K562 (cell line): ENCODE measurements around the gene IMMP2L. TPM values are rescaled to one million over a fixed set of nuclear protein-coding genes. Genes with fewer than 3 reads are reported as not detected.
A peak's percentile ranks its signal among the peaks of the same experiment; 100 is the strongest.

Experiments used
- BRCA1 ChIP-seq, 2 experiments: fragments of 450-650 bp in 1 of 2; sonication (generic) in 1 of 2; formaldehyde crosslinking in 1 of 2; IDR thresholded peaks; 2 replicates each; pipeline versions ENCODE4 v1.5.0 to v1.6.1; 2017 to 2020; ENCODE audit warnings: mild to moderate bottlenecking in 1 of 2, missing genetic modification reagents in 1 of 2
- CAMTA2 ChIP-seq: fragments of 250-450 bp; sonication (Bioruptor Pico); conservative IDR thresholded peaks from 2 replicates; pipeline ENCODE4 v1.5.1; 2022
- CHD2 ChIP-seq: IDR thresholded peaks from 2 replicates; pipeline ENCODE4 v1.6.1; 2011; ENCODE audit warnings: low read depth, low read length
- CREB5 ChIP-seq: fragments of 250-450 bp; sonication (Bioruptor Pico); IDR thresholded peaks from 2 replicates; pipeline ENCODE4 v1.5.0; 2020; ENCODE audit warnings: mild to moderate bottlenecking
- DIDO1 ChIP-seq: fragments of 450-650 bp; IDR thresholded peaks from 2 replicates; pipeline ENCODE4 v1.6.1; 2016; ENCODE audit warnings: low read depth, missing biosample characterization, missing genetic modification characterization
- HEY1 ChIP-seq: fragments of 250-450 bp; sonication (Bioruptor Pico); IDR thresholded peaks from 2 replicates; pipeline ENCODE4 v1.5.0; 2020; ENCODE audit warnings: mild to moderate bottlenecking, moderate library complexity, borderline replicate concordance
- HMG20A ChIP-seq: fragments of 450-650 bp; formaldehyde crosslinking; conservative IDR thresholded peaks from 2 replicates; pipeline ENCODE4 v1.4.0; 2020; ENCODE audit warnings: mild to moderate bottlenecking, mixed read lengths
- IFI16 ChIP-seq: fragments of 250-450 bp; sonication (Bioruptor Pico); IDR thresholded peaks from 2 replicates; pipeline ENCODE4 v2.1.2; 2022; ENCODE audit warnings: mild to moderate bottlenecking, inconsistent platforms
- MIER1 ChIP-seq: fragments of 450-650 bp; IDR thresholded peaks from 2 replicates; pipeline ENCODE4 v1.6.1; 2016; ENCODE audit warnings: antibody characterized with exemption, mild to moderate bottlenecking, low read depth
- POLR2B ChIP-seq: fragments of 450-650 bp; IDR thresholded peaks from 2 replicates; pipeline ENCODE4 v1.6.1; 2018; ENCODE audit warnings: low read depth; ENCODE audit not compliant: partially characterized antibody
- POU5F1 ChIP-seq: fragments of 150-350 bp; IDR thresholded peaks from 2 replicates; pipeline ENCODE4 v1.6.1; 2014; ENCODE audit warnings: borderline replicate concordance, low read length, low read depth, mild to moderate bottlenecking; ENCODE audit not compliant: partially characterized antibody
- PREB ChIP-seq: sonication (generic); formaldehyde crosslinking; IDR thresholded peaks from 2 replicates; pipeline ENCODE4 v1.8.1; 2023; ENCODE audit warnings: mild to moderate bottlenecking, missing genetic modification reagents
- RREB1 ChIP-seq: fragments of 250-450 bp; sonication (Bioruptor Pico); IDR thresholded peaks from 2 replicates; pipeline ENCODE4 v1.4.0; 2020
- TEAD2 ChIP-seq: fragments of 450-650 bp; IDR thresholded peaks from 2 replicates; pipeline ENCODE4 v1.6.1; 2016; ENCODE audit warnings: missing genetic modification characterization, control low read depth, missing compliant biosample characterization
- TEAD4 ChIP-seq, 2 experiments: sonication (generic) in 1 of 2; formaldehyde crosslinking in 1 of 2; IDR thresholded peaks; 2 replicates each; pipeline versions ENCODE4 v1.6.1 to v1.8.0; 2012 to 2022; ENCODE audit warnings: borderline replicate concordance in 1 of 2, inconsistent platforms in 1 of 2, low read length in 1 of 2, mild to moderate bottlenecking in 1 of 2, missing genetic modification reagents in 1 of 2
- ZBTB26 ChIP-seq: fragments of 450-650 bp; formaldehyde crosslinking; IDR thresholded peaks from 2 replicates; pipeline ENCODE4 v1.4.0; 2022; ENCODE audit warnings: missing genetic modification characterization
- ZNF133 ChIP-seq: fragments of 250-450 bp; sonication (Bioruptor Pico); IDR thresholded peaks from 2 replicates; pipeline ENCODE4 v1.4.0; 2020; ENCODE audit warnings: mild to moderate bottlenecking
- ZNF140 ChIP-seq: fragments of 250-450 bp; sonication (Bioruptor Pico); IDR thresholded peaks from 2 replicates; pipeline ENCODE4 v1.8.0; 2021; ENCODE audit warnings: moderate library complexity, mild to moderate bottlenecking, inconsistent platforms
- polyA plus RNA-seq, 8 experiments: library from polyadenylated mRNA; depleted of rRNA in 4 of 8; stranded (reverse) in 5 of 8; unstranded in 3 of 8; fragments of >200 nt; fragmentation: Nextera tagmentation in 2 of 8; fragmentation: Illumina TruSeq in 1 of 8; extraction: Ambion mirVana in 2 of 8; extraction: Trizol in 1 of 8; gene quantifications; 2 replicates each; pipeline versions ENCODE4 v1.2.1 to v1.2.3, GENCODE V29; 2011 to 2014; ENCODE audit warnings: inconsistent platforms in 1 of 8, missing spikeins in 1 of 8
- total RNA-seq, 7 experiments: library from RNA; depleted of rRNA in 6 of 7; stranded (reverse); fragments of >200 nt in 6 of 7; fragmentation: Illumina TruSeq in 2 of 7; extraction: Trizol in 2 of 7; gene quantifications; 2 replicates each; pipeline versions ENCODE4 v1.2.1 to v1.2.3, GENCODE V29; 2011 to 2021; ENCODE audit warnings: low replicate concordance in 1 of 7

IMMP2L gene
- total and polyA plus RNA-seq, 9 of the 15 experiments (the other 6 are each of a cell fraction or from before 2014, with no cell fraction given): 29.7 to 116 (median 53.0) TPM

- no peak for TF ChIP-seq BRCA1 (IDR thresholded peaks at IDR 0.05)
- no peak for TF ChIP-seq BRCA1 (CRISPR knock-in tag; IDR thresholded peaks at IDR 0.05)
- TF ChIP-seq ZNF133 (CRISPR knock-in tag): no peak
- TF ChIP-seq MIER1: 0 out of 2 replicates have a peak, but pooled peaks have one; percentile 30
- TF ChIP-seq RREB1 (CRISPR knock-in tag): no peak
- TF ChIP-seq POU5F1: no peak
- no peak for TF ChIP-seq TEAD2 (tag)
- TF ChIP-seq PREB: no peak
- TF ChIP-seq TEAD4 (IDR thresholded peaks at IDR 0.05; ENCODE audit: low read length): peak; percentile 98
- TF ChIP-seq TEAD4 (CRISPR knock-in tag; IDR thresholded peaks at IDR 0.05; ENCODE audit: borderline replicate concordance): no peak
- no peak for TF ChIP-seq HEY1 (CRISPR knock-in tag)
- TF ChIP-seq CHD2: no peak
- TF ChIP-seq CAMTA2: no peak
- no peak for TF ChIP-seq POLR2B
- no peak for TF ChIP-seq HMG20A
- TF ChIP-seq CREB5 (CRISPR knock-in tag): no peak
- no peak for TF ChIP-seq DIDO1 (tag)
- TF ChIP-seq IFI16 (CRISPR knock-in tag): no peak
- TF ChIP-seq ZBTB26 (CRISPR knock-in tag): no peak
- TF ChIP-seq ZNF140: no peak
These were observed 87.4 kb downstream of the IMMP2L start (continued) for GRCh38 chr7:111474723-111475418.
